GM18508 (cell line): Measurements from ENCODE around the gene MYO10.
"Not testable (repeated sequence)": the region's sequence is repeated elsewhere in the genome, so short reads cannot be mapped to it uniquely, and the experiment has no call there.

Experiments
- ATAC-seq: cut with Tn5 transposase; IDR thresholded peaks from one replicate; pipeline ENCODE4 v1.9.1; 2021; ENCODE audit warnings: moderate number of reproducible peaks; ENCODE audit not compliant: insufficient read depth, unreplicated experiment

The MYO10 gene

GRCh38 chr5:16831326-16831725 lies 104.8 kb downstream of the MYO10 start:
- ATAC-seq, result not testable (repeated sequence)

GRCh38 chr5:16827755-16828154 lies 108.3 kb downstream of the MYO10 start:
- no peak for ATAC-seq

- no peak for ATAC-seq
Measured at GRCh38 chr5:16826379-16827125, 109.5 kb downstream of the MYO10 start.

- no peak for ATAC-seq
Measured at GRCh38 chr5:16819522-16820167, 116.4 kb downstream of the MYO10 start.

GRCh38 chr5:16815432-16815831 lies 120.7 kb downstream of the MYO10 start:
- ATAC-seq, result no peak

GRCh38 chr5:16812911-16813310 lies 123.2 kb downstream of the MYO10 start:
- ATAC-seq, result no peak

- ATAC-seq, result no peak
Measured at GRCh38 chr5:16812448-16812847, 123.6 kb downstream of the MYO10 start.

GRCh38 chr5:16810208-16810854 lies 125.8 kb downstream of the MYO10 start:
- ATAC-seq, result no peak

- no peak for ATAC-seq
Measured at GRCh38 chr5:16809395-16810207, 126.5 kb downstream of the MYO10 start.

- ATAC-seq, result no peak
Measured at GRCh38 chr5:16809010-16809394, 127.1 kb downstream of the MYO10 start.

- ATAC-seq, result no peak
Measured at GRCh38 chr5:16808021-16808420, 128.1 kb downstream of the MYO10 start.

GRCh38 chr5:16807547-16807864 lies 128.6 kb downstream of the MYO10 start:
- ATAC-seq, result no peak

- no peak for ATAC-seq
Measured at GRCh38 chr5:16806711-16807546, 129.2 kb downstream of the MYO10 start.

- ATAC-seq, result no peak
Measured at GRCh38 chr5:16805486-16805885, 130.6 kb downstream of the MYO10 start.

GRCh38 chr5:16803831-16804230 lies 132.3 kb downstream of the MYO10 start:
- no peak for ATAC-seq

GRCh38 chr5:16800477-16800876 lies 135.6 kb downstream of the MYO10 start:
- no peak for ATAC-seq

GRCh38 chr5:16799796-16800195 lies 136.3 kb downstream of the MYO10 start:
- no peak for ATAC-seq

- no peak for ATAC-seq
Measured at GRCh38 chr5:16797951-16798350, 138.1 kb downstream of the MYO10 start.

GRCh38 chr5:16794269-16794913 lies 141.7 kb downstream of the MYO10 start:
- ATAC-seq, result no peak
